HepG2 (cell line): Measurements from ENCODE around the gene NANOG. TPM values are rescaled to one million over a fixed set of nuclear protein-coding genes. Genes with fewer than 3 reads are reported as not detected.
"Not testable (repeated sequence)": the region's sequence is repeated elsewhere in the genome, so short reads cannot be mapped to it uniquely, and the experiment has no call there.

Experiments used
- ATAC-seq: fragments of 200-7000 bp; cut with Tn5 transposase; 3 replicates; pipeline ENCODE4 v1.9.1; 2020; ENCODE audit warnings: mild to moderate bottlenecking, moderate library complexity
- BruUV-seq: library from RNA; stranded (reverse); fragments of 400-500 nt; replicated peaks from 2 replicates; lab custom pipeline; 2021; lab: Mats Ljungman, UMichigan
- CTCF ChIA-PET: fragments of 300-600 bp; formaldehyde crosslinking; extraction: SDS; loops from one replicate; lab custom pipeline; 2021; ENCODE audit warnings: low total read pairs, inconsistent platforms, low intra/inter-chr PET ratio; lab: Yijun Ruan, JAX
- POLR2A ChIA-PET: fragments of 350-600 bp; sonication (Branson Sonifier 250); formaldehyde crosslinking; loops from one replicate; lab custom pipeline; 2020; ENCODE audit warnings: antibody characterized with exemption, inconsistent platforms; lab: Yijun Ruan, JAX
- DNase-seq: peaks from one replicate; pipeline ENCODE4 v3.0.0-alpha.2; 2015; ENCODE audit warnings: low spot score
- FAIRE-seq: peaks from 3 replicates; lab custom pipeline; 2011; peaks lifted over from hg19 to GRCh38; lab: Jason Lieb, UNC
- H2AFZ ChIP-seq: one replicate; pipeline ENCODE4 v1.6.1; 2011; ENCODE audit warnings: low read length, inconsistent platforms
- H3K27ac ChIP-seq: fragments of 300-600 bp; 3 replicates; pipeline ENCODE4 v1.8.0; 2011; ENCODE audit warnings: mixed run types, mild to moderate bottlenecking, mixed read lengths, low read length, inconsistent platforms; ENCODE audit not compliant: insufficient read depth; ENCODE audit errors: extremely low read length
- H3K27me3 ChIP-seq, 2 experiments: fragments of 200-600 bp in 1 of 2; 2 replicates in 1 of 2; 3 replicates in 1 of 2; pipeline versions ENCODE4 v1.6.0 to v1.8.0; 2011; ENCODE audit warnings: low read length in 2 of 2, mild to moderate bottlenecking in 2 of 2, moderate library complexity in 2 of 2, inconsistent platforms in 1 of 2; ENCODE audit not compliant: insufficient read depth in 2 of 2, control insufficient read depth in 1 of 2
- H3K36me3 ChIP-seq, 2 experiments: fragments of 200-600 bp in 1 of 2; replicated peaks in 1 of 2; 2 replicates in 1 of 2; 3 replicates in 1 of 2; pipeline versions ENCODE4 v1.5.1 to v1.8.0; 2011; ENCODE audit warnings: low read length in 2 of 2, inconsistent platforms in 1 of 2; ENCODE audit not compliant: insufficient read depth in 2 of 2, control insufficient read depth in 1 of 2
- H3K4me1 ChIP-seq: 2 replicates; pipeline ENCODE4 v1.5.1; 2012; ENCODE audit warnings: low read length, inconsistent platforms; ENCODE audit not compliant: insufficient read depth
- H3K4me2 ChIP-seq: 2 replicates; pipeline ENCODE4 v1.6.0; 2011; ENCODE audit warnings: low read depth, low read length, inconsistent platforms
- H3K4me3 ChIP-seq, 3 experiments: fragments of 200-600 bp in 1 of 3; sonication (generic), shearing (Covaris generic) in 1 of 3; replicated peaks in 1 of 3; 2 replicates each; pipeline ENCODE4 v1.5.1; 2011 to 2016; ENCODE audit warnings: low read length in 3 of 3, inconsistent platforms in 2 of 3, low read depth in 2 of 3, mild to moderate bottlenecking in 2 of 3, control low read depth in 1 of 3, mixed read lengths in 1 of 3; ENCODE audit not compliant: insufficient read depth in 1 of 3
- H3K79me2 ChIP-seq: one replicate; pipeline ENCODE4 v1.6.1; 2011; ENCODE audit warnings: low read length, inconsistent platforms; ENCODE audit not compliant: insufficient read depth
- H3K9ac ChIP-seq: 2 replicates; pipeline ENCODE4 v1.6.0; 2011; ENCODE audit warnings: mild to moderate bottlenecking, low read depth, low read length, inconsistent platforms; ENCODE audit not compliant: insufficient read depth
- H3K9me3 ChIP-seq: 2 replicates; pipeline ENCODE4 v1.5.1; 2012; ENCODE audit warnings: mild to moderate bottlenecking, low read length
- H4K20me1 ChIP-seq: 2 replicates; pipeline ENCODE4 v1.6.0; 2011; ENCODE audit warnings: inconsistent platforms, mild to moderate bottlenecking, low read length, moderate library complexity; ENCODE audit not compliant: insufficient read depth
- MED13 ChIP-seq: sonication (generic); formaldehyde crosslinking; IDR thresholded peaks from 2 replicates; pipeline ENCODE4 v1.5.0; 2020; ENCODE audit warnings: missing genetic modification reagents
- SMYD3 ChIP-seq: sonication (generic); formaldehyde crosslinking; IDR thresholded peaks from 2 replicates; pipeline ENCODE4 v1.8.1; 2023; ENCODE audit warnings: mild to moderate bottlenecking, missing genetic modification reagents
- ZNF260 ChIP-seq: sonication (generic); formaldehyde crosslinking; IDR thresholded peaks from 2 replicates; pipeline ENCODE4 v1.4.0; 2020; ENCODE audit warnings: missing genetic modification reagents, low read depth, mild to moderate bottlenecking, borderline replicate concordance
- ZNF781 ChIP-seq: sonication (generic); formaldehyde crosslinking; IDR thresholded peaks from 2 replicates; pipeline ENCODE4 v1.5.1; 2020; ENCODE audit warnings: borderline replicate concordance, mild to moderate bottlenecking, missing genetic modification reagents; ENCODE audit errors: not compliant biosample characterization
- WGBS: methylation state at CpG from one replicate; pipeline ENCODE4 v1.1.6; 2017; ENCODE audit warnings: low lambda C conversion rate; 5-methylcytosine and 5-hydroxymethylcytosine counted together
- in situ Hi-C: cut with HindIII; loops from 2 replicates; pipeline ENCODE4 v1.10.0; 2017; ENCODE audit warnings: low pct_unique_long_range_greater_than_20kb; ENCODE audit not compliant: extremely low pct_ligation_motif_present
- intact Hi-C: fragments of 100-400 bp; cut with micrococcal nuclease; formaldehyde crosslinking; loops from one replicate; pipeline ENCODE4 v1.10.0; 2022; ENCODE audit not compliant: unreplicated experiment
- polyA plus RNA-seq, 8 experiments: library from polyadenylated mRNA; depleted of rRNA in 3 of 8; stranded (reverse) in 7 of 8; unstranded in 1 of 8; fragments of >200 nt; fragmentation: Illumina TruSeq in 4 of 8; extraction: Trizol in 4 of 8; gene quantifications; 2 replicates each; pipeline versions ENCODE4 v1.2.1 to v1.2.3, GENCODE V29; 2011 to 2016; ENCODE audit warnings: low read depth in 4 of 8, missing spikeins in 1 of 8, mixed read lengths in 1 of 8; ENCODE audit not compliant: insufficient read depth in 1 of 8
- total RNA-seq, 5 experiments: library from RNA; depleted of rRNA; stranded (reverse); fragments of >200 nt; fragmentation: Illumina TruSeq; extraction: Trizol; gene quantifications; 2 replicates each; pipeline ENCODE4 v1.2.3, GENCODE V29; 2016; ENCODE audit warnings: low read depth in 1 of 5

NANOG gene
- total and polyA plus RNA-seq, 2 of the 13 experiments (the other 11 are each of a cell fraction or from before 2014, with no cell fraction given) = 0.04 to 0.24 TPM

DNA sequence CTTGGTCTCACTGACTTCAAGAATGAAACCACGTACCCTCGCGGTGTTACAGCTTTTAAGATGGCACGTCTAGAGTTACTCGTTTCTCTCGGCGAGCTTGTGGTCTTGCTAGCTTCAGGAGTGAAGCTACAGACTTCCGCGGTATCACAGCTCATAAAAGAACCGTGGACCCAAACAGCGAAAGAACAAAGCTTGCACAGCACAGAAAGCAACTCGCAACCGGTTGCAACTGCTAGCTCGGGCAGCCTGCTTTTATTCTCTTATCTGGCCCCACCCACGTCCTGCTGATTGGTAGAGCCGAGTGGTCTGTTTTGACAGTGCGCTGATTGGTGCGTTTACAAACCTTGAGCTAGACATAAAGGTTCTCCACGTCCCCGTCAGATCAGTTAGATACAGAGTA is 37.8 kb upstream of the NANOG start:
- no peak for DNase-seq
- H3K36me3 ChIP-seq = no peaks in the 10 kb centered on the region
- WGBS = 60% methylated on average over 19 of the region's 20 CpGs
- no peaks in the 10 kb centered on the region for H3K4me1 ChIP-seq
- intact Hi-C loops = no loop called here
- CTCF ChIA-PET = no interaction called here
- POLR2A ChIA-PET = no interaction called here
- H2AFZ ChIP-seq = no peak overlapping the region
- in situ Hi-C loops = no loop called here
- H3K4me3 ChIP-seq = no peak overlapping the region
- no peak overlapping the region for H3K4me2 ChIP-seq
- no peak overlapping the region for H3K9ac ChIP-seq
- BruUV-seq = no TSS peak
- no peak for ATAC-seq
- H3K9me3 ChIP-seq = no peaks in the 10 kb centered on the region
- peaks cover 0 to 4% of the 10 kb centered on the region in 2 experiments; a peak in 1 of 5 replicates for H3K27me3 ChIP-seq
- H3K27ac ChIP-seq = no peak overlapping the region
- H3K79me2 ChIP-seq = no peaks in the 10 kb centered on the region
- no peak for FAIRE-seq
- no peaks in the 10 kb centered on the region for H4K20me1 ChIP-seq
- TF ChIP-seq ZNF260 (CRISPR knock-in tag) (no peak), SMYD3 (CRISPR knock-in tag) (no peak), MED13 (no peak), ZNF781 (CRISPR knock-in tag) (no peak)

DNA sequence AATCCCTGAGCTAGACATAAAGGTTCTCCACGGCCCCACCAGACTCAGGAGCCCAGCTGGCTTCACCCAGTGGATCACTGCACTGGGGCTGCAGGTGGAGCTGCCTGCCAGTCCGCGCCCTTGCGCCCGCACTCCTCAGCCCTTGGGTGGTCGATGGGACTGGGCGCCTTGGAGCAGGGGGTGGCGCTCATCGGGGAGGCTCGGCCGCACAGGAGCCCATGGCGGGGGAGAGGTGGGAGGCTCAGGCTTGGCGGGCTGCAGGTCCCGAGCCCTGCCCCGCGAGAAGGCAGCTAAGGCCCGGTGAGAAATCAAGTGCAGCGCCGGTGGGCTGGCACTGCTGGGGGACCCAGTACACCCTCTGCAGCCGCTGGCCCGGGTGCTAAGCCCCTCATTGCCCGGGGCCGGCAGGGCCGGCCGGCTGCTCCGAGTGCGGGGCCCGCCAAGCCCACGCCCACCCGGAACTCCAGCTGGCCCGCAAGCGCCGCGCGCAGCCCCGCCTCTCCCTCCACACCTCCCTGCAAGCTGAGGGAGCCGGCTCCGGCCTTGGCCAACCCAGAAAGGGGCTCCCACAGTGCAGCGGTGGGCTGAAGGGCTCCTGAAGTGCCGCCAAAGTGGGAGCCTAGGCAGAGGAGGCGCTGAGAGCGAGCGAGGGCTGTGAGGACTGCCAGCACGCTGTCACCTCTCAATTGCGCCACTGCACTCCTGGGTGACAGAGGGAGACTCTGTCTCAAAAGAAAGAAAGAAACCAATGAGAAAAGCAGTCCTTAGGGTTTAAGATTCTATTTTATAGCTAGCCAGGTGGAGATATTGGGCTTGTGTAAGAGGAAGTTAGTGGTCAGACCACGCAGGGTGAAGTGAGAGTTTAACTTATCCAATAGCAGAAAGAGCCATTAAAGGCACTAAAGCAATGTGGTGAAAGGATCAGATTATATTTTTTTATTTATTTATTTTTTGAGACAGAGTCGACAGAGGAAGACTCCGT is 37.0 kb upstream of the NANOG start:
- CTCF ChIA-PET, H3K27ac ChIP-seq, DNase-seq, H3K4me3 ChIP-seq, intact Hi-C loops, H3K27me3 ChIP-seq, BruUV-seq, H4K20me1 ChIP-seq, H3K9me3 ChIP-seq, H2AFZ ChIP-seq, H3K9ac ChIP-seq, FAIRE-seq, POLR2A ChIA-PET, H3K36me3 ChIP-seq, H3K4me2 ChIP-seq, H3K79me2 ChIP-seq, ATAC-seq, in situ Hi-C loops, H3K4me1 ChIP-seq: not testable (repeated sequence)
- WGBS = 70% methylated on average over 10 of the region's 48 CpGs

DNA sequence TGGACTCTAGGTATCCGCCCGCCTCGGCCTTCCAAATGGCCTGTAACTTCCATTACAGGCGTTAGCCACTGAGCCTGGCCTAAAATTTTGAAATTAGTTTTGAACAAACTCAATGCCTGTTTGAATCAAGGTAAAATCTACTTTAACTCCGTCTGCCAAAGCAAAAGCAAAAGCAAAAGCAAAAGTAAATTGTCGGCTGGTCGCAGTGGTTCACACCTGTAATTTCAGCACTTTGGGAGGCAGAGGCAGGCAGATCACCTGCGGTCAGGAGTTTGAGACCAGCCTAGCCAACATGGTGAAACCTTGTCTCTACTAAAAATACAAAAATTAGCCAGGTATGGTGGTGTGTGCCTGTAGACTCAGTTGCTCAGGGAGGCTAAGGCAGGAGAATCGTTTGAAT is 33.5 kb upstream of the NANOG start:
- BruUV-seq, in situ Hi-C loops, H3K36me3 ChIP-seq, H3K9me3 ChIP-seq, H3K27ac ChIP-seq, H3K79me2 ChIP-seq, H4K20me1 ChIP-seq, ATAC-seq, H3K9ac ChIP-seq, FAIRE-seq, H3K4me1 ChIP-seq, H3K27me3 ChIP-seq, POLR2A ChIA-PET, DNase-seq, intact Hi-C loops, H2AFZ ChIP-seq, H3K4me3 ChIP-seq, CTCF ChIA-PET: not testable (repeated sequence)
- H3K4me2 ChIP-seq = peak overlapping the region; percentile 7; the same call in 1 of the 2 replicates
- 55% methylated on average over 9 of the region's 9 CpGs for WGBS
